Upper lobe of left lung (tissue), 4 donors: ENCODE results near the gene SPN.

Source experiments
- CTCF ChIP-seq, 6 experiments: fragments of 450-650 bp in 4 of 6; fragments of 200-600 bp in 2 of 6; sonication (generic) in 2 of 6; IDR thresholded peaks; one replicate each; pipeline ENCODE4 v1.5.1; 2016 to 2019; ENCODE audit warnings: antibody characterized with exemption in 6 of 6
- EP300 ChIP-seq, 4 donors: sonication (generic); formaldehyde crosslinking; IDR thresholded peaks; one replicate each; pipeline ENCODE4 v1.5.1; 2017; ENCODE audit warnings: antibody characterized with exemption in 4 of 4, control low read depth in 2 of 4

DNA sequence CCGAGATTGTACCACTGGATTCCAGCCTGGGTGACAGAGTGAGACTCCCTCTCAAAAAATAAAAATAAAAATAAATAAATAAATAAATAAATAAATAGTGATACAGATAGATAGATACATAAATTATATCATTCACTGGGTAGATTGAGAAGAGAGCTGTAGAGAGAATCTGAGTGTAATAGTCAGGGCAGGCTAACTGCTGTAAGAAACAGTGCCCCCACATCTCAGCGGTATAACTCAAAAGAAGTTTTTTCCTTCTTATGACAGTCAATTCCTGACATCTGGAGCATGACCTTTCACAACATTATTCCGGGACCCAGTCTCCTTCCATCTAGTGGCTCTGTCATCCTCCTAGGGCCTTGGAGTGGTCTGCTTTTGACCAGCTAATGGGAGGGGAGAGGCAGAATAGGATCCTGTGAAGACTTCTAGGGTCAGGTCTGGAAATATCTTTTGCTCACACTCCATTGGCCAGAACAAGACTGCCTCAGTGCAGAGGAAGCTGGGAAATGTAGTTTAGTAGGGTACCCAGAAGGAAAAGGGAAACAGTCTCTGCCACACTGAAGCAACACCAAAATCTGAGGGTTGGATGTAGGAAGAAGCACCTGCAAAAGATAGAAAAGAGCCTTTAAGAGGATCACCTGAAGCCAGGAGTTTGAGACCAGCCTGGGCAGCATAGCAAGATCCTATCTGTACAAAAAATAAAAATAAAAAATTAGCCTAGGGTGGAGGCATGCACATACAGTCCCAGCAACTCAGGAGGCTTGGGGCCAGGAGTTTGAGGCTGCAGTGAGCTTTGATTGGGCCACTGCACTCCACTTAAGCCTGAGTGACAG is 13.0 kb downstream of the SPN start:
- TF ChIP-seq EP300 (IDR thresholded peaks at IDR 0.05) (no peak), CTCF (IDR thresholded peaks at IDR 0.05) (no peak)
